NCI-H1092 treated with DMSO at 0.1 percent for 48 hours (cell line): Measurements from ENCODE around the gene HPRT1.
A peak's percentile ranks its signal among the peaks of the same experiment; 100 is the strongest.

Experiments
- DNase-seq: peaks from one replicate; lab custom pipeline; 2025; lab: John Stamatoyannopoulos, UW

Gene HPRT1

DNA sequence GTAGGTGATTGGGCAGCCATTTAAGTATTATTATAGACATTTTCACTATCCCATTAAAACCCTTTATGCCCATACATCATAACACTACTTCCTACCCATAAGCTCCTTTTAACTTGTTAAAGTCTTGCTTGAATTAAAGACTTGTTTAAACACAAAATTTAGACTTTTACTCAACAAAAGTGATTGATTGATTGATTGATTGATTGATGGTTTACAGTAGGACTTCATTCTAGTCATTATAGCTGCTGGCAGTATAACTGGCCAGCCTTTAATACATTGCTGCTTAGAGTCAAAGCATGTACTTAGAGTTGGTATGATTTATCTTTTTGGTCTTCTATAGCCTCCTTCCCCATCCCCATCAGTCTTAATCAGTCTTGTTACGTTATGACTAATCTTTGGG lies 16.3 kb downstream of the HPRT1 start:
- DNase-seq, result no peak

GRCh38 chrX:134478374-134478773 lies 18.4 kb downstream of the HPRT1 start:
- no peak for DNase-seq

GRCh38 chrX:134480061-134480460 lies 20.1 kb downstream of the HPRT1 start:
- DNase-seq, result no peak

GRCh38 chrX:134481339-134481738 lies 21.4 kb downstream of the HPRT1 start:
- DNase-seq, result no peak

DNA sequence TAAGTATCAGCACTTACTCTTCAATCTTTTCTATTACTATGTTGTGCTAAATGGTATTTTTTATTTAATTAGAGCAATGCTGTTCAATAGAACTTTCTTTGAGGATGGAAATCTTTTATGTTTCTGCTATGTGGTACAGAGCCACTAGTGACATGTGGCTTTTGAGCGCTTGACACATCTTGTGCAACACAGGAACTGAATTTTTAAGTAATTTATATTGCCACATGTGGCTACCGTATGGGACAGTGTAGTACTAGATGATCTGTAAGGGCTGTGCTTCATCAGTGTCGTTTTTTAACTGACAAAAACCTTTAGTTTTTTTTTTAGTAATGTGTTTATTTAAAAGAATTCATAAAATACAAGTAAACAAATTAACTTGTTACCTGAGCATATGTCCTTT lies 22.4 kb downstream of the HPRT1 start:
- no peak for DNase-seq

DNA sequence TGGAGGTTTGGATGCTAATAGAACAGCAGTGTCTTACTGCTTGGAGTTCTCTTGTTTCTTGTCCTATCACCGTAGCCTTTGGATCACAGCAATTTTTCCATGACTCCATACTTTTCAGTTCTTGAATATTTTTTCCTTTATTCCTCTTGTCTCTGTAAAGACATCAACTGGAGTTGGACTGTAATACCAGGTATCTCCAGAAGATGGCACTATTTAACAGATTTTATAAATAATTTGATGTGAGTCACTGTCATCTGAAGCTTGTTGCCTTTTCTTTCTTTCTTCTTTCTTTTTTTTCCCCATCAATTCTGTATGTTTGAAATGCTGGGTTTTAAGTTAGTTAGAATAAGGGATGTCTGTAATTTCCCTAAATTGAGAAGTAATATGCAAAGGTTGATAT lies 24.1 kb downstream of the HPRT1 start:
- DNase-seq, result peak; percentile 33

DNA sequence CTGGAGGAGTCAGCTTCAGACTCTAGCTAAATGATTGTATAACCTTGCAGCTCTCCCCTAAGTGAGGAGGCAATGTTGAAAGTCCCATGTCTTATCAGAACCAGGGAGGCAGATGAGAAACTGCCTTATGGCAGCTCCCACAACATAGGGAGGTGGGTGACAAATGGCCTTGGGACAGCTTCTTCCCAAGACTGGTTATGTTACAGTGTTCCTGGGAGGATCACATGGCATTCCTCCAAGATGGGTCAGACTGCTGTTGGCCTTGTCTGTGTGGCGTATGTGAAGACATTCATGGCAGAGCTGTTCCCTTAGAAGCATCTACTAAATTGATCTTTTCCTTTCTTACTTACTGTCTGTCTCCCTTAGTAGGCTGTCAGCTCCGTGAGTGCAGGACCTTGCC lies 42.0 kb downstream of the HPRT1 start:
- DNase-seq, result no peak

DNA sequence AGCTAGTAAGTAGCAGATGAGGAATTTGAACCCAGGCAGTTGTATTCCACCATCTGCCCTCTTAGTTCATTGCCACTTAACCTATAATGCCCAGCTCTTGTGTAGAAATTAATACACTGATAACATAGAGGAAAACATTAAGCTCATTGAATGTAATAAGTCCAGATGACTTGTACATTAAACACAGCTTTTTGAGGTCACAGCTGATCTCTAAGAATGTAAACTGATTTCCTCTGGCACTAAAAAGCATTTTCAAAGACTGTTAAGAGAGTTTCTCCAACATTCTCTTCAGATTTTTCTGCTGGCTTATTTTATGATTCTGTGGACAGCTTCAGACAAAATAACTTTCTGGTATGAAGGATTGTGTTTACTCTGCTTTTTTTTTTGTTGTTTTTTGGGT lies 42.7 kb downstream of the HPRT1 start:
- no peak for DNase-seq

- no peak for DNase-seq
Observed at GRCh38 chrX:134512566-134512965, 52.6 kb downstream of the HPRT1 start.

GRCh38 chrX:134513091-134513490 lies 53.1 kb downstream of the HPRT1 start:
- no peak for DNase-seq

DNA sequence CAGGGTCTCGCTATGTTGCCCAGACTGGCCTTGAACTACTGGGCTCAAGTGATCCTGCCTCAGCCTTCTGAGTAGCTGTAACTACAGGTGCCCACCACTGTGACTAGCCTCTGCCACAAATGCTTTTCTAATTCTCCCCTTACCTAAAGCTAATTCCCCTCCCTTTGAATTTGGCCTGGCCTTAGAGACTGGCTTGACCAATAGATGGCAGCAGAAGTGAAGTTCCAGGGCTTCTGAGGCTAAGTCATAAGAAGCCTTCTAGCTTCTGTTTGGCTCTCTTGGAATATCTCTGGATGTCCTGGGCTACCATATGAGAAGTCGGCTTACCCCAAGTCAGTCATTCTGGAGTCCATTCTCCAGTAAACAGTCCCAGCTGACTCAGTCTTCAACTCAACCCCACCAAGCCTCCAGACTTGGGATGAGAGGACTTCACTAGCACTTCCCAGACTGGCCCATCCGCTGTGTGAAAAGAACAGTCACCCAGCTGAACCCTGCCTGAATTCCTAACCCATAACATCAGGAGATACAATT lies 61.0 kb downstream of the HPRT1 start:
- DNase-seq, result peak; percentile 72

- no peak for DNase-seq
Observed at GRCh38 chrX:134524181-134524580, 64.2 kb downstream of the HPRT1 start.

GRCh38 chrX:134525086-134525792 lies 65.3 kb downstream of the HPRT1 start:
- DNase-seq, result no peak

DNA sequence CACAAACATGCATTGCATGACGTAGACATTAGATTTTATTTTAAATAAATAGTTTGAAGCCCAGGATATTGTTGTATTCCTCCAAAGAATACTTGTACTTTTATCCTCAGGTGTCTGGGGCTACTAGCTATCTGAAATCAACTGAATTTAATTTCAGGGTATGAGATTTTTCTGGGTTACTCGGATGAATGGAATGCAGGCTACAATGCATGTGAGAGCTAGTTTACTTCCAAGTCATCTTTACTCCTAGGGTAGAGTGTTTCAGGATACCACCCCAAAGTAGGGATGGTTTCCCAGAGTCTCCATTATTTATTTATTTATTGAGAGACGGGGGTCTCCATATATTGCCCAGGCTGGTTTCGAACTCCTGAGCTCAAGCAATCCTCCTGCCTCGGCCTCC lies 66.4 kb downstream of the HPRT1 start:
- DNase-seq, result no peak

DNA sequence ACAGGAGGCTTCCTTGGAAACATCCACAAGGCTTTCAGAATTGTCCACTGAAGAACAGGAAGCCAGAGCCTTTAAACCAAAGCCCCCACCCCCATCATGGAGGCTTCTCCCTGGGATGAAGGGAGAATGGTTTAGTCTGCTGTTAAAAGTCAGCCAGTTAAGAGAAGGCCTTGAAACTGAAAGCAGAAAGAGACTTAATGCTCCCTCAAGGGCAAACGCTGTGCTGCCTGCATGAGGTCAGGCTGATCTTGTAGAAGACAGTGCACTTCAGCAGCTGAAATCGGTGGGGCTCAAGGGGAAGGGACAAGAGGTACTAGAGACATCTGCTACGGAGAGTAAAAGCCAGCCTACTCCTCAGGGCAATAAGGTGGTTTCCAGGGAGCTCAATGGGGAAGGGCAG lies 69.0 kb downstream of the HPRT1 start:
- no peak for DNase-seq

DNA sequence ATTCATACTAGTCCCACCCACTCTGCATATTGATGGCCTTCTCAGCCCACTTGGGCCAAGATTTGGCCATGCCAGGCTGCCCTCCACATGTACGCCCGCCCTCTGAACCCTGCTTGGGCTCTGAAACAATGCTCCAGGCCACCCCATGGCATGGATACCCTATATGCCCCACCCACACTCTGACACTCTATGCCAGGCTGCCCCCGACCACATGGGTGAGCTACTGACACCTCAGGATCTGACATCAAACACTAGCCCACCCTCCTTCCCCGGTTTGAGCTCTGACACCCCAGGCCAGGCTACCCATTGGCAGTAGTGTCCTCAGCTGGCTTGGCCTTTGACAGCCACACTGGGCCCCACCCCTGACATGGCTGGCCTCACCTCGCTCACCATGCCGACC lies 69.5 kb downstream of the HPRT1 start:
- DNase-seq, result no peak

GRCh38 chrX:134530845-134531244 lies 70.9 kb downstream of the HPRT1 start:
- no peak for DNase-seq

DNA sequence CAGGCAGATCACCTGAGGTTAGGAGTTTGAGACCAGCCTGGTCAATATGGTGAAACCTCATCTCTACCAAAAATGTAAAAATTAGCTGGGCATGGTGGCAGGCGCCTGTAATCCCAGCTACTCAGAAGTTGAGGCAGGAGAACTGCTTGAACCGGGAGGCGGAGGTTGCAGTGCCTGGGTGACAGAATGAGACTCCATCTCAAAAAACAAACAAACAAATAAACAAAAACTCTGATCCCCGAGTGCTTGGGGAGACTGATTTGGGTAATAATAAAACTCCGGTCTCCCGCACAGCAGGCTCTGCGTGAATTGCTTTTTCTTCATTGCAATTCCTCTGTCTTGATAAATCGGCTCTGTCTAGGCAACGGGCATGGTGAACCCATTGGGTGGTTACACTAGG lies 73.4 kb downstream of the HPRT1 start:
- DNase-seq, result no peak

GRCh38 chrX:134533952-134534351 lies 74.0 kb downstream of the HPRT1 start:
- DNase-seq, result no peak

- no peak for DNase-seq
Observed at GRCh38 chrX:134537179-134537955, 77.4 kb downstream of the HPRT1 start.

DNA sequence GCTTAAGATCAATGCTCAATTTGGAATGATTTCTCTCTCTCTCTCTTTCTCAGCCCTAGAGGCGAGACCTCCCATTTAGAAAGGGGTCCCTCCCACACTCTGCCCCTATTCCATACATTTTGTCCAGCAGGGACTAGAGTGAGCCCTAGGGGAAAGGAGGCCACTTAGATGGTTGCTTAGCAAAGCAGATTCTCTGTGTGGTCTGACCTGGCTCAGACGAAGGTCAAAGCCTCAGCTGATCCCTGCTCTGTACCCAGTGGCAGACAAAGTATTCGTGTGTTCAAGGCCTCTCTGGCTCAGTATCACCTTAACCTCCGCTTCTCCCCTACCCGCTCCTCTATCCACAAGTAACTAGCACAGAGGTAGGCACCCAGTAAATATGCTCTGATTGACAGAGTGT lies 78.4 kb downstream of the HPRT1 start:
- DNase-seq, result no peak

GRCh38 chrX:134541906-134542305 lies 81.9 kb downstream of the HPRT1 start:
- DNase-seq, result no peak

- peak; percentile 30 for DNase-seq
Observed at GRCh38 chrX:134542485-134542884, 82.5 kb downstream of the HPRT1 start.
